ENCODE measurements around the gene UBE2D1.
"Not testable (repeated sequence)": the region's sequence is repeated elsewhere in the genome, so short reads cannot be mapped to it uniquely, and the experiment has no call there.

The UBE2D1 gene

DNA sequence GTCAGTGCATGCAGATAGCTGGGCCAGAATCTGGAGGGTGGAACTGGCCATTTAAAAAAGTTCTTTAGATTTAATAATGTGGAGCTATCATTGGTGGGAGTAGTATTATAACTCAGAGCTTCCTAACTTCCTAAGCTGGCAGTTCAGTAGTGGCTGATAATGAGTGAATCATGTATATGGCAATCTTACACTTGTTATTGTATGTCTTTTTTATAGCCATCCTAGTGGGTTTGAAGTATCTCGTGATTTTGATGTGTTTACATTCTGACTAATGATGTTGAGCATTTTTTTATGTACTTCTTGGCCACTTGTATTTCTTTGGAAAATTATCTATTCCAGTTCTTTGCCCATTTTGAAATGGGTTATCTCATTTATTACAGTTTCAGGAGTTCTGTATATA is 65.8 kb downstream of the UBE2D1 start:
- DNase-seq (ENCODE audit: low read depth): peak; percentile 16
- no peak for TF ChIP-seq CTCF (IDR thresholded peaks at IDR 0.05; ENCODE audit: low read length, missing control alignments)
- H3K4me3 ChIP-seq (replicated peaks; ENCODE audit: low read depth, low read length): no peak overlapping the region

DNA sequence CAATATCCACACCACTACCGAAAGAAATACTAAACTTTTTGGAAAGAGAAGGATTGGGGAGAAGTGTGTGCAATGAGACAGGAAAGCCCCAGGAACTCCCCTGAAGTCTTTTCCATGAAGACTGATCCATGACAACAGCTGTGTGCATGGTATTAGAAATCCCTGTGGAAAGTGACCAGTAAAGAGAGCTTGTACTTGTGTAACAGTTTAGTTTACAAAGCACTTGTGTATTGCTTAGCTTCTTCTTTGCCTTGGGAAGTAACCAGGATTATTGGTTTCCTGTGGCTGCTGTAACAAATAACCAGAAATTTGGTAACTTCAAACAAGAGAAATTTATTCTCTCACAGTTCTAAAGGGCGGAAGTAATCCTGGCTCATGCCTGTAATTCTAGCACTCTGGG is 69.2 kb downstream of the UBE2D1 start:
- H3K4me3 ChIP-seq (replicated peaks; ENCODE audit: low read depth, low read length): no peak overlapping the region
- TF ChIP-seq CTCF (IDR thresholded peaks at IDR 0.05; ENCODE audit: low read length, missing control alignments): no peak
- no peak for DNase-seq (ENCODE audit: low read depth)

DNA sequence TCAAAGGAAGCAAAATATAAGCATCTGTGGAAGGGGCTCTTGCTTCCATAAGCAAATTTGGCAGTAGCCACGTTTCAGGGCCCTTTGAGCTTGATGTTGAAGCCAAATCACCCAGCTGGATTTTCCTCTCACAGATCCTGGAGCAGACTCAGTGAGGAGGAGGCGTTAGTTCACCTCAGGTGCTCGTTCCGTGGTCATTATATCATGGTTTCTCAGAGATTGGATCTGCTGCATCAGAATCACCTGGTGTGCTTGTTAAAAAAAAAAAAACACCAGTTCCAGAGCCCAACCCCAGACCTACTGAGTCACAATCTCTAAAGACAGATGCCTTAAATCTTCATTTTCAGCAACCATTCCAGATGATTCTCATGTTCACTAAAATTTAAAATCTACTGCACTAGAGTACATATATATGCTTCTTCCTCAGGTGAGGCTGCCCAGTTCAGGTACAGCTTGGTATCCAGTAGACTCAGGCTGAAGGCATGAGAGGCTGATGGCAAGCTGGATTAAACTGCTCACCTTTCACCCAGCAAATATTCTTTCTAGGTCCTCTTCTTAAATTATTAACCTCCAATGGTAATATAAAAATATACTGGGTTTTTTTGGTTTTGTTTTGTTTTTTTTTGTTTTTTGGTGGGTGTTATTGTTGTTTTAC is 75.3 kb downstream of the UBE2D1 start:
- H3K4me3 ChIP-seq (replicated peaks; ENCODE audit: low read depth, low read length): no peak overlapping the region
- no peak for DNase-seq (ENCODE audit: low read depth)
- no peak for TF ChIP-seq CTCF (IDR thresholded peaks at IDR 0.05; ENCODE audit: low read length, missing control alignments)

DNA sequence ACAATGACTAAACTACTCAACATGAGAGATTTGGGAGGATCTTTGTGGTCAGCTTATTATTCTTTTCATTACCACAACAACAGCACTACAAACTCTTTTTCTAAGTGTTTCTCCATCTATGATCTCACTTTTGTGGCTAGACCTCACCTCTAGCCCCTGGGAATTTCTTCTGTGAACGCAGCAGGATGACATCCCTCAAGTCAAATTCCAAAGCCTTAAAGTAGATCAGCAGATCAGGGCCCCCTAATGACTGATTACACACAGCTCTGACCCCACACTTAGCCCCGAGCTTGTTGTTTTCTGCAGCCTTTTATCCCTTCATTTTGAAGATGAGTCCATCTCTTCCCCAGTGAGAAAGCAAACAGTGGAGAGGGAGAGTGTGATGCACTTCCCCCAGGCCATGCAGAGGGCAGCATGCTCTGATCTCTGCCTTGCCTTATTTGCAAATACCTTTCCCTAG is 77.7 kb downstream of the UBE2D1 start:
- peak; percentile 31 for DNase-seq (ENCODE audit: low read depth)
- H3K4me3 ChIP-seq (replicated peaks; ENCODE audit: low read depth, low read length): no peak overlapping the region
- TF ChIP-seq CTCF (IDR thresholded peaks at IDR 0.05; ENCODE audit: low read length, missing control alignments): peak; percentile 8

DNA sequence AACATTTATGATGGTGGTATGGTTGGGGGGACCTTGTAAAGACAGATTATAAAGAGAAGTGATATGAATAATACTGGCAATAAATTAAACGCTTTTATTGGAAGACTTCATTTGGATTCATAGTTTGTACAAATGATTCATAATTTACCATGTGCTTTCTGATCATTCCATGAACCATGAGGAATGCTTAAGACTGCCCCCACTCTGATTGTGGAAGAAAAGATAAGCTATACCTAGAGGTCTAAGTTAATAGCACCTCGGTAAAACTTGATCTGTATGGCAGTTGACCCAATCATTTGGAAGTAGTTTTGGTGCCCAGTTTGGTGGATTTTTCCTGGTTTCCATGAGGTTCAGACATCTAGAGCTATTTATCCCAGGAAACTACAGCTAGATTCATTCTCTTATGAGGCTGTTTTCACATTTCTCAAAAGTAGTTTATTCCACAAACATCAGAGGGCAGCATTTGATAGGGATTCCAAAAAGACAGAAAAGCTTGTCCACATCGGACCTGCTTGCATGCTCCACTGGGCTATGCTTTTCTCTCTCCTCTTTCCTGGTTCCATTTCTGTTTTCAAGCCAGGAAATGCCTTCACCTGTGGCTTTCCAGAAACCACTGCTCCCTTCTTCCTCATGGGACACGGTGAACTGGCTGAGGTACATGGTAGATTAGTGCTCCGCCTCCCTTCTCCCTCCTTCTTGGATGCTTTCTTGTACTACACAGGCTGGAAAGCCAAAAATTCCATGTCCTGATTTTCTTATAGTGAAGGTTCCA is 79.7 kb downstream of the UBE2D1 start:
- H3K4me3 ChIP-seq (replicated peaks; ENCODE audit: low read depth, low read length): no peak overlapping the region
- TF ChIP-seq CTCF (IDR thresholded peaks at IDR 0.05; ENCODE audit: low read length, missing control alignments): peak; percentile 60
- DNase-seq (ENCODE audit: low read depth): peak; percentile 89

DNA sequence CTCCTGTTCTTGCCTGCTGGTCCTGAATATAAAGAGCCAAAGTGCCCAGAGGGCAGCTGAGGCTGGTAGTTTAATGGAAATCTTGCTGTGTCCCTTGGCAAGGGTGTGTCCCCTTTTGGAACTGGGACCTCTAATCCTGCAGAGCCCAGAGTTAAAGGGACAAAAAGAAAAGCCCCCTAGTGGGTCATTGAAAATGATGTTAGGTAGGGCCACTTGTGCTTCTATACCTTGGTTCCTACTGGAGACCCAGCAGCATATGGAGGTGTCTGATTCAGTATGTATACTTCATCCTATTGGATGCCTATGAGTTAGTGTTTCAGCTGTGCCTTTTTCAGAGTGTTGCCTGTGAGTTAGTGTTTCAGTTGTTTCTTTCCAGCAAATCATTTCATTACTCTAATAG is 81.0 kb downstream of the UBE2D1 start:
- H3K4me3 ChIP-seq (replicated peaks; ENCODE audit: low read depth, low read length): no peak overlapping the region
- no peak for TF ChIP-seq CTCF (IDR thresholded peaks at IDR 0.05; ENCODE audit: low read length, missing control alignments)
- no peak for DNase-seq (ENCODE audit: low read depth)

DNA sequence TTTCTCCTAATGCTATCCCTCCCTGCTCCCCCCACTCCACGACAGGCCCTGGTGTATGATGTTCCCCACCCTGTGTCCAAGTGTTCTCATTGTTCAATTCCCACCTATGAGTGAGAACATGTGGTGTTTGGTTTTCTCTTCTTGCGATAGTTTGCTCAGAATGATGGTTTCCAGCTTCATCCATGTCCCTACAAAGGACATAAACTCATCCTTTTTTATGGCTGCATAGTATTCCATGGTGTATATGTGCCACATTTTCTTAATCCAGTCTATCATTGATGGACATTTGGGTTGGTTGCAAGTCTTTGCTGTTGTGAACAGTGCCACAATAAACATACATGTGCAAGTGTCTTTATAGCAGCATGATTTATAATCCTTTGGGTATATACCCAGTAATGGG is 83.1 kb downstream of the UBE2D1 start:
- not testable (repeated sequence) for DNase-seq (ENCODE audit: low read depth)

More for the DNA sequence above, 83.1 kb downstream of the UBE2D1 start:
- H3K4me3 ChIP-seq (replicated peaks; ENCODE audit: low read depth, low read length): not testable (repeated sequence)

Measured in fibroblast of pulmonary artery (primary cell).